Body of pancreas (tissue), 4 donors: ENCODE results near the gene CUEDC1. TPM values are rescaled to one million over a fixed set of nuclear protein-coding genes. Genes with fewer than 3 reads are reported as not detected.
A peak's percentile ranks its signal among the peaks of the same experiment; 100 is the strongest.

ENCODE experiments used
- ATAC-seq: fragments of 150-250 bp; one replicate; pipeline ENCODE4 v1.9.1; 2016
- DNase-seq, 4 donors: peaks; one replicate each; pipeline ENCODE4 v3.0.0-alpha.2; 2019
- H3K27ac ChIP-seq, 4 donors: fragments of 200-600 bp; sonication (generic); 1 replicate in 3 of 4; 2 replicates in 1 of 4; pipeline versions ENCODE4 v1.5.1 to v1.6.1; 2016 to 2019; ENCODE audit warnings: mild to moderate bottlenecking in 1 of 4, mixed read lengths in 1 of 4, moderate library complexity in 1 of 4
- H3K27me3 ChIP-seq, 2 donors: fragments of 200-600 bp; sonication (generic); one replicate each; pipeline ENCODE4 v1.6.0; 2016; ENCODE audit warnings: mild to moderate bottlenecking in 1 of 2
- H3K36me3 ChIP-seq, 2 donors: fragments of 200-600 bp; sonication (generic); replicated peaks in 1 of 2; 2 replicates each; pipeline ENCODE4 v1.5.1; 2016; ENCODE audit warnings: low read depth in 2 of 2; ENCODE audit not compliant: insufficient read depth in 1 of 2
- H3K4me1 ChIP-seq: fragments of 200-600 bp; sonication (generic); one replicate; pipeline ENCODE4 v1.6.0; 2016
- H3K4me3 ChIP-seq, 2 donors: fragments of 200-600 bp; sonication (generic); 1 replicate in 1 of 2; 2 replicates in 1 of 2; pipeline ENCODE4 v1.5.1; 2016 to 2019
- H3K9me3 ChIP-seq, 3 donors: fragments of 200-600 bp; sonication (generic); 1 replicate in 2 of 3; 2 replicates in 1 of 3; pipeline ENCODE4 v1.5.1; 2016
- CTCF ChIP-seq, 7 experiments: fragments of 450-650 bp in 4 of 7; fragments of 200-600 bp in 3 of 7; sonication (generic) in 3 of 7; IDR thresholded peaks; one replicate each; pipeline ENCODE4 v1.5.1; 2016 to 2019; ENCODE audit warnings: antibody characterized with exemption in 7 of 7
- POLR2A ChIP-seq, 3 donors: fragments of 450-650 bp; IDR thresholded peaks; one replicate each; pipeline ENCODE4 v1.6.1; 2016; ENCODE audit warnings: antibody characterized with exemption in 3 of 3, mild to moderate bottlenecking in 2 of 3
- WGBS, 2 donors: methylation state at CpG; one replicate each; pipeline ENCODE4 v1.1.5; 2017; 5-methylcytosine and 5-hydroxymethylcytosine counted together
- intact Hi-C: fragments of 100-400 bp; cut with DNase I; formaldehyde crosslinking; loops from one replicate; pipeline ENCODE4 v1.15.1; 2023
- total RNA-seq, 2 donors: library from RNA; depleted of rRNA; stranded (reverse); fragments of >200 nt; gene quantifications; one replicate each; pipeline ENCODE4 v1.1.0, GENCODE V29; 2016

The CUEDC1 gene
- total RNA-seq, 2 donors from 2014 or later: 35.8 to 48.1 TPM

GRCh38 chr17:57856792-57857620 is 98.2 kb downstream of the CUEDC1 start:
- no peaks in the 10 kb centered on the region for H3K36me3 ChIP-seq
- H3K27ac ChIP-seq: no peak overlapping the region
- TF ChIP-seq POLR2A (IDR thresholded peaks at IDR 0.05) (no peak), CTCF (IDR thresholded peaks at IDR 0.05) (no peak)
- H3K4me1 ChIP-seq: peaks cover 71% of the 10 kb centered on the region
- DNase-seq: no peak
- intact Hi-C loops: loop anchor here (5.0 kb wide), 1 partner anchor 135 kb away; no protein-coding TSS in a partner anchor
- no peaks in the 10 kb centered on the region for H3K9me3 ChIP-seq
- WGBS, 2 donors: 55 to 59% methylated on average over 8 to 10 of the region's 10 CpGs
- ATAC-seq: no peak
- no peak overlapping the region for H3K4me3 ChIP-seq
- H3K27me3 ChIP-seq: no peaks in the 10 kb centered on the region

- Histone ChIP-seq H3K9me3 (no peaks in the 10 kb centered on the region), H3K4me1 (peaks cover 69% of the 10 kb centered on the region), H3K4me3 (no peak overlapping the region), H3K27ac (peak overlapping the region in 1 of 4 donors; percentile 42), H3K27me3 (no peaks in the 10 kb centered on the region), H3K36me3 (no peaks in the 10 kb centered on the region)
- ATAC-seq: no peak
- WGBS, 2 donors: 40 to 46% methylated on average over 6 of the region's 6 CpGs
- intact Hi-C loops: loop anchor here (5.0 kb wide), 1 partner anchor 137 kb away; no protein-coding TSS in a partner anchor
- TF ChIP-seq POLR2A (IDR thresholded peaks at IDR 0.05) (no peak), CTCF (IDR thresholded peaks at IDR 0.05) (no peak)
- DNase-seq: peak in 1 of 4 donors; percentile 58
These were observed 99.7 kb downstream of the CUEDC1 start for GRCh38 chr17:57855391-57856035.

GRCh38 chr17:57853695-57854094 is 101.5 kb downstream of the CUEDC1 start:
- peak; percentile 78 to 94 (median 86) for DNase-seq
- H3K9me3 ChIP-seq: no peaks in the 10 kb centered on the region
- WGBS, 2 donors: 31 to 32% methylated on average over 8 of the region's 8 CpGs
- peaks cover 70% of the 10 kb centered on the region for H3K4me1 ChIP-seq
- H3K27ac ChIP-seq: peak overlapping the region; percentile 74 to 90 (median 89)
- TF ChIP-seq POLR2A (IDR thresholded peaks at IDR 0.05) (peak in 2 of 3 donors; percentile 41 to 49), CTCF (IDR thresholded peaks at IDR 0.05) (no peak)
- no peak for ATAC-seq
- H3K27me3 ChIP-seq: no peaks in the 10 kb centered on the region
- no peaks in the 10 kb centered on the region for H3K36me3 ChIP-seq
- no peak overlapping the region for H3K4me3 ChIP-seq
- intact Hi-C loops: no loop called here

GRCh38 chr17:57852955-57853328 is 102.3 kb downstream of the CUEDC1 start:
- Histone ChIP-seq H3K27ac (peak overlapping the region; percentile 74 to 90 (median 89)), H3K27me3 (no peaks in the 10 kb centered on the region), H3K4me3 (no peak overlapping the region), H3K9me3 (no peaks in the 10 kb centered on the region), H3K36me3 (no peaks in the 10 kb centered on the region), H3K4me1 (peaks cover 69% of the 10 kb centered on the region)
- WGBS, 2 donors: 39 to 47% methylated on average over 6 of the region's 6 CpGs
- no peak for TF ChIP-seq CTCF (IDR thresholded peaks at IDR 0.05)
- no peak for TF ChIP-seq POLR2A (IDR thresholded peaks at IDR 0.05)
- intact Hi-C loops: no loop called here
- DNase-seq (no peak), ATAC-seq (no peak)
